Measurements from ENCODE around the gene GTF3C5. TPM values are rescaled to one million over a fixed set of nuclear protein-coding genes. Genes with fewer than 3 reads are reported as not detected.

GTF3C5 gene
- total RNA-seq, 1 donor from 2014 or later, result 83.6 TPM

DNA sequence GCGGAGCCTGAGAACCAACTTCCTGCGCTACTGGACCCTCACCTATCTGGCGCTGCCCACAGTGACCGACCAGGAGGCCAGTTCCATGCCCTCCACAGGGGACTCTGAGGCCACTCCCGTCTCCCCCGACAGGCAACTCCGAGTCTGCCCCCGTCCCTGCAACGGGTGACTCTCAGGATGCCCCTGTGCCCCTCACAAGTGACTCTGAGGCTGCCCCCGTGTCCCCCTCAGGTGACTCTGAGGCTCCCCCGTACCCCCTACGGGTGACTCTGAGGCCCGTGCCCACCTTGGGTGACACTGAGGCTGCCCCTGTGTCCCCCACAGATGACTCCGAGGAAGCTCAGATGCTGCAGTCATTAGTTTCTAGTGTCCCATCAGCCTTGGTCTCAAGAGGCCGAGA is 56.1 kb downstream of the GTF3C5 start:
- Mint-ChIP-seq H3K27me3 (no peaks in the 10 kb centered on the region), H3K4me3 (no peak overlapping the region), H3K36me3 (no peaks in the 10 kb centered on the region), H3K27ac (no peak overlapping the region), H3K4me1 (ENCODE audit: unreplicated experiment) (no peaks in the 10 kb centered on the region), H3K9me3 (no peaks in the 10 kb centered on the region)
- TF ChIP-seq, protein P1, sequence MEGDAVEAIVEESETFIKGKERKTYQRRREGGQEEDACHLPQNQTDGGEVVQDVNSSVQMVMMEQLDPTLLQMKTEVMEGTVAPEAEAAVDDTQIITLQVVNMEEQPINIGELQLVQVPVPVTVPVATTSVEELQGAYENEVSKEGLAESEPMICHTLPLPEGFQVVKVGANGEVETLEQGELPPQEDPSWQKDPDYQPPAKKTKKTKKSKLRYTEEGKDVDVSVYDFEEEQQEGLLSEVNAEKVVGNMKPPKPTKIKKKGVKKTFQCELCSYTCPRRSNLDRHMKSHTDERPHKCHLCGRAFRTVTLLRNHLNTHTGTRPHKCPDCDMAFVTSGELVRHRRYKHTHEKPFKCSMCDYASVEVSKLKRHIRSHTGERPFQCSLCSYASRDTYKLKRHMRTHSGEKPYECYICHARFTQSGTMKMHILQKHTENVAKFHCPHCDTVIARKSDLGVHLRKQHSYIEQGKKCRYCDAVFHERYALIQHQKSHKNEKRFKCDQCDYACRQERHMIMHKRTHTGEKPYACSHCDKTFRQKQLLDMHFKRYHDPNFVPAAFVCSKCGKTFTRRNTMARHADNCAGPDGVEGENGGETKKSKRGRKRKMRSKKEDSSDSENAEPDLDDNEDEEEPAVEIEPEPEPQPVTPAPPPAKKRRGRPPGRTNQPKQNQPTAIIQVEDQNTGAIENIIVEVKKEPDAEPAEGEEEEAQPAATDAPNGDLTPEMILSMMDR (conservative IDR thresholded peaks at IDR 0.05), result no peak
- DNase-seq (ENCODE audit: extremely low spot score, unreplicated experiment), result no peak

DNA sequence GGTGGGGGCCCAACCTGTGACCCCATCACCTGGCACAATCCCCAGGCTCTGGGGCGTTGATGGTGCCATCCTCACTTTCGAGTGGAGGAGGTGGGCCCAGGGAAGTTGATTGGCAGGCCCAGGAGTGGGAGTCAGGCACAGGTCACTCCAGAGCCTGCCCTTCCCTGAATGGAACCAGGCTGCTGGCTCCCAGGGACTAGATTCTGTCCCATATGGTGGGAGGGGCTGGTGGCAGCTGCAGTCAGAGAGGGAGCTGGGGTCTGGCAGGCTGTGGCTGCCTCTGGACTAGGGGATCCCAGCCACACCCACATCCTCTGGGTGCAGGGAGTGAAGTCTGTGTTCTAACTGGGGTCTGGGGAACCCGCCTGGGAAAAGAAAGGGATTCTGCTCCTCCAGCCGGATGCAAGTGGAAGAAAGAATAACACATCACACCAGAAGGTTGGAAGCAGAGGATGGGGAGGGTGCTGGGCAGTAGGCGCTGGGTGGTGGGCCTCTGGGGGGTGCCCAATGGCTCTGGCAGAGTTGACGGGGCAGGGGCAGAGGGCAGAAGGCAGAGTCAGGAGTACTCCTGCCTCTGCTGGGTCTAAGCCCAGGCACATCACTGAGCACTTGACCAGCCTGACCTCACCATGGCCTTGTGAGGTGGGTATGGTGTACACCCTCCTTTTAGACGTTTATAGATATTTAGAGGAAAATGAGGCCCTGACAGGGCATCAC is 56.8 kb downstream of the GTF3C5 start:
- H3K27ac Mint-ChIP-seq, result no peak overlapping the region
- no peaks in the 10 kb centered on the region for H3K4me1 Mint-ChIP-seq (ENCODE audit: unreplicated experiment)
- no peaks in the 10 kb centered on the region for H3K27me3 Mint-ChIP-seq
- H3K9me3 Mint-ChIP-seq, result no peaks in the 10 kb centered on the region
- no peak for DNase-seq (ENCODE audit: extremely low spot score, unreplicated experiment)
- no peak overlapping the region for H3K4me3 Mint-ChIP-seq
- no peaks in the 10 kb centered on the region for H3K36me3 Mint-ChIP-seq
- TF ChIP-seq, protein P1 (conservative IDR thresholded peaks at IDR 0.05), result no peak

DNA sequence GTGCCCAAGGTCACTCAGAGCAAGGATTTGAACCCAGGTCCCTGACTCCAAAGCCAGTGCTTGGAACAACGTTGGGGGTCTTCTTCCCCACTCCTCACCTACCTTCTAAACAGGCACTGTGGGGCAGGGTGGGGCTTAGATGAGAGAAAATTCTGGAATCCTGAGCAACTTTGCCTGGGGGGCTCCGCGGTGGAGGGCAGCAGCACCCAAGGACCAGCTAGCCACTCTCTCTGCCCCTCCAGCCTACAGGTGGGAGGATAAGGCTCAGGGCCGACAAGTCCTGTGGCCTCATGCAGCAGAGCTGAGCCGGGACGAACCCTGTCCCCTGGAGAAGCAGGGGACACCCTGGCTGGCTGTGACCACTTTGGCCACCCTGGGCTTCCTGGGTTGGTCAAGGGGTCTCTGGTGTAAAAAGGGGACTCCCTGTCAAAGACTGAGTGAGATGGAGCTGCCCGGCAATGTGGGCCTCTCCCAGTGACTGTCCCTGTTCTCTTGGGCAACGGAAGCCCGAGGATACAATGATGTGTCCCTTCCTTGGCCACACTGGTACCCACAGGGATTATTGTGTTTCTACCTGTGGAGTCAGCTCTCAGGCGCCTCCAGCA is 57.5 kb downstream of the GTF3C5 start:
- no peak for DNase-seq (ENCODE audit: extremely low spot score, unreplicated experiment)
- Mint-ChIP-seq H3K4me3 (no peak overlapping the region), H3K27ac (no peak overlapping the region), H3K36me3 (no peaks in the 10 kb centered on the region), H3K4me1 (ENCODE audit: unreplicated experiment) (no peaks in the 10 kb centered on the region), H3K27me3 (no peaks in the 10 kb centered on the region), H3K9me3 (no peaks in the 10 kb centered on the region)
- TF ChIP-seq, protein P1 (conservative IDR thresholded peaks at IDR 0.05), result no peak

DNA sequence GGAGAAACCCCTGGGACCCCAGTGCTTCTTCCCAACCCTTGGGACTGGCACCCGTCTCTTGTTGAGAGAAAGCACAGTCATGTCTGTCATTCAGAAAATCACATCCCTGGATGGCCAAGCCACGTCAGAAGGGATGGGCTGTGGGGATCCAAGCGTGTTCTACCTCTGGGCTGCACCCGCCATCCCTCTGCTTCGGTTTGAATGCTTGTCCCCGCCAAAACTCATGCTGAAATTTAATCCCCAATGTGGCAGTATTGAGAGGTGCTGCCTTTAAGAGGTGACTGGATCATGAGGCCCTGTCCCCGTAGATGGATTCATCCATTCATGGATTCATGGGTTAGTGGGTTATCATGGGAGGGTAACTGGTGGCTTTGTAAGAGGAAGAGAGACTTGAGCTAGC is 58.0 kb downstream of the GTF3C5 start:
- no peak overlapping the region for H3K4me3 Mint-ChIP-seq
- no peaks in the 10 kb centered on the region for H3K36me3 Mint-ChIP-seq
- no peak for DNase-seq (ENCODE audit: extremely low spot score, unreplicated experiment)
- H3K27ac Mint-ChIP-seq, result no peak overlapping the region
- no peaks in the 10 kb centered on the region for H3K9me3 Mint-ChIP-seq
- no peaks in the 10 kb centered on the region for H3K4me1 Mint-ChIP-seq (ENCODE audit: unreplicated experiment)
- TF ChIP-seq, protein P1 (conservative IDR thresholded peaks at IDR 0.05), result no peak
- H3K27me3 Mint-ChIP-seq, result no peaks in the 10 kb centered on the region

DNA sequence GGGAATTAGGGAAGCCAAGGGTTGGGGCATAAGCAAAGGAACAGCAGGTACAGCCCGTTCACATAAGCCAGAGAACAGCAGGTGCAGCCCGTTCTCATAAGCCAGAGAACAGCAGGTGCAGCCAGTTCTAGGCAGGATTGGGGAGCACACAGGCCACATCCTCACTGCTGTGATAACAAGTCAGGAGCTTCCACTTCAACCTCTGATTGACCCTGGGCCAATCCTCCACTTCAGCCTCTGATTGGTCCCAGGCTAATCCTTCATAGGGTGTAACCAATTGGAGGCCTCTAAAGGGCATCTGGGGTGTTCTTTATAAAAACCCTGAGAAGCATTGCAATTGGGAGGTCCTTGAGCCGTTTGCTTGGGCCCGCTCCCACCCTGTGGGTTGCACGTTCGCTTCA is 58.5 kb downstream of the GTF3C5 start:
- no peaks in the 10 kb centered on the region for H3K4me1 Mint-ChIP-seq (ENCODE audit: unreplicated experiment)
- no peaks in the 10 kb centered on the region for H3K9me3 Mint-ChIP-seq
- H3K4me3 Mint-ChIP-seq, result no peak overlapping the region
- no peak overlapping the region for H3K27ac Mint-ChIP-seq
- TF ChIP-seq, protein P1 (conservative IDR thresholded peaks at IDR 0.05), result no peak
- no peaks in the 10 kb centered on the region for H3K27me3 Mint-ChIP-seq
- no peak for DNase-seq (ENCODE audit: extremely low spot score, unreplicated experiment)
- H3K36me3 Mint-ChIP-seq, result no peaks in the 10 kb centered on the region

All from type B pancreatic cell (in vitro differentiated cells).